CD4-positive, alpha-beta T cell treated with Interleukin-1 beta for 1 hour (primary cell): ENCODE measurements around the gene SYT7.

Experiments used
- DNase-seq, 2 donors: peaks; one replicate each; pipeline ENCODE4 v3.0.0-alpha.2; 2020 to 2022

Gene SYT7

GRCh38 chr11:61552108-61552635 is 28.7 kb downstream of the SYT7 start:
- no peak for DNase-seq

GRCh38 chr11:61551634-61552033 is 29.2 kb downstream of the SYT7 start:
- DNase-seq = no peak

GRCh38 chr11:61550665-61551227 is 30.1 kb downstream of the SYT7 start:
- DNase-seq = no peak

GRCh38 chr11:61549662-61550568 is 31.0 kb downstream of the SYT7 start:
- DNase-seq = no peak

GRCh38 chr11:61549177-61549576 is 31.7 kb downstream of the SYT7 start:
- DNase-seq = no peak

- DNase-seq = no peak
These were observed 33.6 kb downstream of the SYT7 start for GRCh38 chr11:61547246-61547645.

GRCh38 chr11:61546663-61547062 is 34.2 kb downstream of the SYT7 start:
- no peak for DNase-seq

GRCh38 chr11:61545921-61546320 is 35.0 kb downstream of the SYT7 start:
- DNase-seq = no peak

GRCh38 chr11:61545341-61545740 is 35.5 kb downstream of the SYT7 start:
- DNase-seq = no peak

- DNase-seq = no peak
These were observed 36.4 kb downstream of the SYT7 start for GRCh38 chr11:61544466-61544865.

- DNase-seq = no peak
These were observed 37.1 kb downstream of the SYT7 start for GRCh38 chr11:61543606-61544306.

GRCh38 chr11:61542705-61543104 is 38.2 kb downstream of the SYT7 start:
- no peak for DNase-seq

- DNase-seq = no peak
These were observed 38.8 kb downstream of the SYT7 start for GRCh38 chr11:61542024-61542461.

GRCh38 chr11:61541598-61541997 is 39.3 kb downstream of the SYT7 start:
- no peak for DNase-seq

GRCh38 chr11:61540528-61540927 is 40.3 kb downstream of the SYT7 start:
- DNase-seq = no peak

GRCh38 chr11:61539831-61540357 is 41.0 kb downstream of the SYT7 start:
- DNase-seq = no peak

- no peak for DNase-seq
These were observed 41.9 kb downstream of the SYT7 start for GRCh38 chr11:61539006-61539405.

GRCh38 chr11:61538636-61538961 is 42.3 kb downstream of the SYT7 start:
- no peak for DNase-seq

- no peak for DNase-seq
These were observed 43.5 kb downstream of the SYT7 start for GRCh38 chr11:61537326-61537725.

GRCh38 chr11:61536676-61537270 is 44.1 kb downstream of the SYT7 start:
- DNase-seq = no peak

GRCh38 chr11:61535998-61536675 is 44.7 kb downstream of the SYT7 start:
- DNase-seq = no peak
